Endothelial cell of umbilical vein (primary cell): ENCODE results near the gene PPP1R16B. TPM values are rescaled to one million over a fixed set of nuclear protein-coding genes. Genes with fewer than 3 reads are reported as not detected.

Experiments used
- BruUV-seq: library from RNA; stranded (reverse); fragments of 400-500 nt; replicated peaks from 2 replicates; lab custom pipeline; 2021; lab: Mats Ljungman, UMichigan
- CTCF ChIA-PET: fragments of 300-600, 350-600 bp; sonication (Branson Sonifier 250); formaldehyde crosslinking; loops from one replicate; lab custom pipeline; 2021; ENCODE audit warnings: antibody characterized with exemption, inconsistent platforms; lab: Charles Lee
- POLR2A ChIA-PET: fragments of 300-600, 350-600 bp; sonication (Branson Sonifier 250); formaldehyde crosslinking; loops from one replicate; lab custom pipeline; 2021; ENCODE audit warnings: antibody characterized with exemption, inconsistent platforms; lab: Charles Lee
- DNase-seq: peaks from one replicate; pipeline ENCODE4 v3.0.0-alpha.2; 2011; ENCODE audit warnings: low read depth, low spot score
- FAIRE-seq: peaks from 2 replicates; lab custom pipeline; 2011; peaks lifted over from hg19 to GRCh38; lab: Jason Lieb, UNC
- H2AFZ ChIP-seq: 2 replicates; pipeline ENCODE4 v1.6.0; 2012; ENCODE audit warnings: low read depth, low read length, control low read depth, inconsistent platforms
- H3K27ac ChIP-seq: 2 replicates; pipeline ENCODE4 v1.5.1; 2011; ENCODE audit warnings: low read depth, mild to moderate bottlenecking, control low read depth, low read length, moderate library complexity; ENCODE audit not compliant: insufficient read depth
- H3K27me3 ChIP-seq, 2 experiments: 2 replicates each; pipeline versions ENCODE4 v1.6.0 to v1.6.1; 2011; ENCODE audit warnings: low read length in 2 of 2, mixed read lengths in 1 of 2; ENCODE audit not compliant: control insufficient read depth in 2 of 2, insufficient read depth in 2 of 2
- H3K36me3 ChIP-seq, 2 experiments: 2 replicates in 1 of 2; 3 replicates in 1 of 2; pipeline ENCODE4 v1.5.1; 2011; ENCODE audit warnings: low read length in 2 of 2, mild to moderate bottlenecking in 1 of 2, moderate library complexity in 1 of 2; ENCODE audit not compliant: control insufficient read depth in 2 of 2, insufficient read depth in 2 of 2; ENCODE audit errors: extremely low read depth in 1 of 2
- H3K4me1 ChIP-seq: 3 replicates; pipeline ENCODE4 v1.5.1; 2011; ENCODE audit warnings: mild to moderate bottlenecking, low read length; ENCODE audit not compliant: control insufficient read depth, insufficient read depth; ENCODE audit errors: extremely low read depth
- H3K4me2 ChIP-seq: 2 replicates; pipeline ENCODE4 v1.6.1; 2011; ENCODE audit warnings: low read length, control low read depth, mixed read lengths; ENCODE audit not compliant: insufficient read depth
- H3K4me3 ChIP-seq, 3 experiments: fragments of 200-600 bp in 1 of 3; sonication (generic), shearing (Covaris generic) in 1 of 3; replicated peaks in 1 of 3; 2 replicates each; pipeline ENCODE4 v1.5.1; 2011 to 2016; ENCODE audit warnings: control low read depth in 3 of 3, low read length in 3 of 3, mild to moderate bottlenecking in 2 of 3, inconsistent platforms in 1 of 3, low read depth in 1 of 3, moderate library complexity in 1 of 3; ENCODE audit not compliant: insufficient read depth in 1 of 3
- H3K79me2 ChIP-seq: 2 replicates; pipeline ENCODE4 v1.6.0; 2012; ENCODE audit warnings: low read length, inconsistent platforms; ENCODE audit not compliant: control insufficient read depth, insufficient read depth
- H3K9ac ChIP-seq: replicated peaks from 2 replicates; pipeline ENCODE3; 2011; ENCODE audit warnings: low read length, control low read depth; ENCODE audit not compliant: insufficient read depth; ENCODE audit errors: extremely low read depth
- H3K9me1 ChIP-seq: replicated peaks from 3 replicates; pipeline ENCODE4 v1.6.0; 2011; ENCODE audit warnings: mild to moderate bottlenecking, low read length; ENCODE audit not compliant: control insufficient read depth, insufficient read depth; ENCODE audit errors: extremely low read depth
- H3K9me3 ChIP-seq: replicated peaks from 2 replicates; pipeline ENCODE4 v1.5.1; 2012; ENCODE audit warnings: low read length, inconsistent platforms; ENCODE audit not compliant: control insufficient read depth, insufficient read depth
- H4K20me1 ChIP-seq: replicated peaks from 2 replicates; pipeline ENCODE3; 2011; ENCODE audit warnings: mild to moderate bottlenecking, low read length; ENCODE audit not compliant: control insufficient read depth, insufficient read depth; ENCODE audit errors: extremely low read depth
- CTCF ChIP-seq, 2 donors: IDR thresholded peaks; 1 replicate in 1 of 2; 2 replicates in 1 of 2; pipeline ENCODE4 v1.5.1; 2011; ENCODE audit warnings: low read length in 2 of 2, mild to moderate bottlenecking in 2 of 2, moderate library complexity in 2 of 2, control low read depth in 1 of 2, inconsistent platforms in 1 of 2, low read depth in 1 of 2; ENCODE audit not compliant: insufficient read depth in 1 of 2; ENCODE audit errors: extremely low read depth in 1 of 2
- FOS ChIP-seq: IDR thresholded peaks from 2 replicates; pipeline ENCODE4 v1.6.1; 2011; ENCODE audit warnings: mild to moderate bottlenecking, low read length, moderate library complexity, borderline replicate concordance; ENCODE audit not compliant: insufficient read depth
- GATA2 ChIP-seq: IDR thresholded peaks from 2 replicates; pipeline ENCODE4 v1.7.0; 2011; ENCODE audit warnings: low read depth, mild to moderate bottlenecking, moderate library complexity, mixed read lengths, low read length; ENCODE audit not compliant: insufficient read length, insufficient read depth
- JUN ChIP-seq: IDR thresholded peaks from 2 replicates; pipeline ENCODE4 v1.6.1; 2011; ENCODE audit warnings: borderline replicate concordance, low read depth; ENCODE audit not compliant: insufficient read length, insufficient read depth
- MYC ChIP-seq: IDR thresholded peaks from one replicate; pipeline ENCODE4 v1.6.1; 2011; ENCODE audit warnings: mild to moderate bottlenecking, low read depth, low read length
- POLR2A ChIP-seq: IDR thresholded peaks from 2 replicates; pipeline ENCODE4 v1.6.1; 2012; ENCODE audit warnings: low read depth, mild to moderate bottlenecking, control low read depth, low read length
- POLR2AphosphoS5 ChIP-seq: IDR thresholded peaks from 2 replicates; pipeline ENCODE4 v1.6.1; 2012; ENCODE audit warnings: low read depth, mild to moderate bottlenecking, control low read depth, low read length, moderate library complexity; ENCODE audit not compliant: insufficient read depth
- dilution Hi-C: fragments of 300-500 bp; cut with MboI; formaldehyde crosslinking; loops from one replicate; pipeline ENCODE4 v1.15.0; 2019; ENCODE audit warnings: low sequenced_read_pairs; ENCODE audit not compliant: extremely low pct_ligation_motif_present
- intact Hi-C: fragments of 100-400 bp; cut with micrococcal nuclease; formaldehyde crosslinking; loops from one replicate; pipeline ENCODE4 v1.10.0; 2022
- polyA plus RNA-seq, 4 experiments: library from polyadenylated mRNA; depleted of rRNA in 3 of 4; stranded (reverse) in 3 of 4; unstranded in 1 of 4; fragments of >200 nt; gene quantifications; 2 replicates each; pipeline versions ENCODE4 v1.2.1 to v1.2.3, GENCODE V29; 2011 to 2012; ENCODE audit warnings: missing spikeins in 1 of 4
- total RNA-seq: library from RNA; stranded (reverse); gene quantifications from 2 replicates; pipeline ENCODE4 v1.2.3, GENCODE V29; 2021
- TF ChIP-seq, protein P1 (sequence below): IDR thresholded peaks from 2 replicates; pipeline ENCODE4 v1.6.1; 2011; ENCODE audit not compliant: insufficient read depth, insufficient read length

PPP1R16B gene
- total and polyA plus RNA-seq, 2 donors (not counting 3 experiments of a cell fraction or from before 2014, with no cell fraction given) = 34.7 to 68.1 TPM

GRCh38 chr20:38939686-38940085 lies 134.2 kb downstream of the PPP1R16B start:
- DNase-seq = peak; percentile 81
- Histone ChIP-seq H3K9ac (no peak overlapping the region), H3K4me3 (no peak overlapping the region), H3K79me2 (peaks cover 93% of the 10 kb centered on the region), H3K4me2 (no peak overlapping the region), H3K9me3 (no peaks in the 10 kb centered on the region), H3K27me3 (no peaks in the 10 kb centered on the region), H3K36me3 (peaks cover 0 to 18% of the 10 kb centered on the region in 2 experiments), H3K27ac (no peak overlapping the region), H3K9me1 (no peaks in the 10 kb centered on the region), H3K4me1 (peaks cover 13% of the 10 kb centered on the region), H2AFZ (no peak overlapping the region), H4K20me1 (no peaks in the 10 kb centered on the region)
- no peak for TF ChIP-seq POLR2A
- TF ChIP-seq JUN = no peak
- no peak for TF ChIP-seq FOS
- TF ChIP-seq, protein P1, sequence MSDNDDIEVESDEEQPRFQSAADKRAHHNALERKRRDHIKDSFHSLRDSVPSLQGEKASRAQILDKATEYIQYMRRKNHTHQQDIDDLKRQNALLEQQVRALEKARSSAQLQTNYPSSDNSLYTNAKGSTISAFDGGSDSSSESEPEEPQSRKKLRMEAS = no peak
- TF ChIP-seq MYC = no peak
- TF ChIP-seq POLR2AphosphoS5 = peak; percentile 22
- no peak for TF ChIP-seq CTCF (IDR thresholded peaks at IDR 0.05; ENCODE audit: extremely low read depth in 1 of 2, insufficient read depth in 1 of 2, low read depth in 1 of 2, low read length in 2 of 2)
- TF ChIP-seq GATA2 = no peak
- BruUV-seq = no TSS peak
- dilution Hi-C loops = no loop called here
- FAIRE-seq = no peak
- POLR2A ChIA-PET = interaction anchor here (1.0 kb wide), 1 partner anchor 135 kb away, joined by 3 read pairs; no protein-coding TSS in a partner anchor
- intact Hi-C loops = no loop called here
- CTCF ChIA-PET = interaction anchor here (0.8 to 1.1 kb wide), 2 partner anchors 9 to 22 kb away, joined by 3 read pairs; partner anchors contain the start of gene DHX35
